ENCODE measurements around the gene SCFD2.

- TF ChIP-seq CTCF (IDR thresholded peaks at IDR 0.05; ENCODE audit: borderline replicate concordance, extremely low read depth, low read length, poor library complexity, severe bottlenecking) (no peak), EZH2 (IDR thresholded peaks at IDR 0.05; ENCODE audit: borderline replicate concordance, low read depth, low read length, severe bottlenecking) (no peak)
These were observed 531.8 kb downstream of the SCFD2 start for GRCh38 chr4:52833941-52834525.

Measured in DND-41 (cell line).